HepG2 (cell line): ENCODE data around the gene NECAB2. TPM values are rescaled to one million over a fixed set of nuclear protein-coding genes. Genes with fewer than 3 reads are reported as not detected.

Experiments used
- ATAC-seq: fragments of 200-7000 bp; cut with Tn5 transposase; 3 replicates; pipeline ENCODE4 v1.9.1; 2020; ENCODE audit warnings: mild to moderate bottlenecking, moderate library complexity
- BruUV-seq: library from RNA; stranded (reverse); fragments of 400-500 nt; replicated peaks from 2 replicates; lab custom pipeline; 2021; lab: Mats Ljungman, UMichigan
- CTCF ChIA-PET: fragments of 300-600 bp; formaldehyde crosslinking; extraction: SDS; loops from one replicate; lab custom pipeline; 2021; ENCODE audit warnings: low total read pairs, inconsistent platforms, low intra/inter-chr PET ratio; lab: Yijun Ruan, JAX
- POLR2A ChIA-PET: fragments of 350-600 bp; sonication (Branson Sonifier 250); formaldehyde crosslinking; loops from one replicate; lab custom pipeline; 2020; ENCODE audit warnings: antibody characterized with exemption, inconsistent platforms; lab: Yijun Ruan, JAX
- DNase-seq: peaks from one replicate; pipeline ENCODE4 v3.0.0-alpha.2; 2015; ENCODE audit warnings: low spot score
- FAIRE-seq: peaks from 3 replicates; lab custom pipeline; 2011; peaks lifted over from hg19 to GRCh38; lab: Jason Lieb, UNC
- H2AFZ ChIP-seq: one replicate; pipeline ENCODE4 v1.6.1; 2011; ENCODE audit warnings: low read length, inconsistent platforms
- H3K27ac ChIP-seq: fragments of 300-600 bp; 3 replicates; pipeline ENCODE4 v1.8.0; 2011; ENCODE audit warnings: mixed run types, mild to moderate bottlenecking, mixed read lengths, low read length, inconsistent platforms; ENCODE audit not compliant: insufficient read depth; ENCODE audit errors: extremely low read length
- H3K27me3 ChIP-seq, 2 experiments: fragments of 200-600 bp in 1 of 2; 2 replicates in 1 of 2; 3 replicates in 1 of 2; pipeline versions ENCODE4 v1.6.0 to v1.8.0; 2011; ENCODE audit warnings: low read length in 2 of 2, mild to moderate bottlenecking in 2 of 2, moderate library complexity in 2 of 2, inconsistent platforms in 1 of 2; ENCODE audit not compliant: insufficient read depth in 2 of 2, control insufficient read depth in 1 of 2
- H3K36me3 ChIP-seq, 2 experiments: fragments of 200-600 bp in 1 of 2; replicated peaks in 1 of 2; 2 replicates in 1 of 2; 3 replicates in 1 of 2; pipeline versions ENCODE4 v1.5.1 to v1.8.0; 2011; ENCODE audit warnings: low read length in 2 of 2, inconsistent platforms in 1 of 2; ENCODE audit not compliant: insufficient read depth in 2 of 2, control insufficient read depth in 1 of 2
- H3K4me1 ChIP-seq: 2 replicates; pipeline ENCODE4 v1.5.1; 2012; ENCODE audit warnings: low read length, inconsistent platforms; ENCODE audit not compliant: insufficient read depth
- H3K4me2 ChIP-seq: 2 replicates; pipeline ENCODE4 v1.6.0; 2011; ENCODE audit warnings: low read depth, low read length, inconsistent platforms
- H3K4me3 ChIP-seq, 3 experiments: fragments of 200-600 bp in 1 of 3; sonication (generic), shearing (Covaris generic) in 1 of 3; replicated peaks in 1 of 3; 2 replicates each; pipeline ENCODE4 v1.5.1; 2011 to 2016; ENCODE audit warnings: low read length in 3 of 3, inconsistent platforms in 2 of 3, low read depth in 2 of 3, mild to moderate bottlenecking in 2 of 3, control low read depth in 1 of 3, mixed read lengths in 1 of 3; ENCODE audit not compliant: insufficient read depth in 1 of 3
- H3K79me2 ChIP-seq: one replicate; pipeline ENCODE4 v1.6.1; 2011; ENCODE audit warnings: low read length, inconsistent platforms; ENCODE audit not compliant: insufficient read depth
- H3K9ac ChIP-seq: 2 replicates; pipeline ENCODE4 v1.6.0; 2011; ENCODE audit warnings: mild to moderate bottlenecking, low read depth, low read length, inconsistent platforms; ENCODE audit not compliant: insufficient read depth
- H3K9me3 ChIP-seq: 2 replicates; pipeline ENCODE4 v1.5.1; 2012; ENCODE audit warnings: mild to moderate bottlenecking, low read length
- H4K20me1 ChIP-seq: 2 replicates; pipeline ENCODE4 v1.6.0; 2011; ENCODE audit warnings: inconsistent platforms, mild to moderate bottlenecking, low read length, moderate library complexity; ENCODE audit not compliant: insufficient read depth
- ARHGAP35 ChIP-seq: sonication (generic); formaldehyde crosslinking; IDR thresholded peaks from 2 replicates; pipeline ENCODE4 v1.9.0; 2022; ENCODE audit warnings: mild to moderate bottlenecking, inconsistent platforms, moderate library complexity, missing genetic modification reagents, borderline replicate concordance
- ATF5 ChIP-seq: sonication (generic); formaldehyde crosslinking; IDR thresholded peaks from 2 replicates; pipeline ENCODE4 v1.4.0; 2020; ENCODE audit warnings: mild to moderate bottlenecking, low read depth, missing genetic modification reagents
- RBAK ChIP-seq: sonication (generic); formaldehyde crosslinking; IDR thresholded peaks from 2 replicates; pipeline ENCODE4 v1.5.1; 2020; ENCODE audit warnings: mild to moderate bottlenecking, missing genetic modification reagents
- RFX3 ChIP-seq: IDR thresholded peaks from 2 replicates; pipeline ENCODE4 v1.6.1; 2016; ENCODE audit warnings: missing biosample characterization, missing genetic modification reagents
- TRIM22 ChIP-seq: fragments of 450-650 bp; IDR thresholded peaks from 2 replicates; pipeline ENCODE4 v1.6.1; 2017
- ZBTB7B ChIP-seq: sonication (generic); formaldehyde crosslinking; IDR thresholded peaks from 2 replicates; pipeline ENCODE4 v1.4.0; 2020; ENCODE audit warnings: missing genetic modification reagents
- ZEB1 ChIP-seq: IDR thresholded peaks from 2 replicates; pipeline ENCODE4 v1.6.1; 2012; ENCODE audit warnings: mild to moderate bottlenecking, low read depth, inconsistent platforms; ENCODE audit not compliant: insufficient replicate concordance
- ZNF225 ChIP-seq: sonication (generic); formaldehyde crosslinking; IDR thresholded peaks from 2 replicates; pipeline ENCODE4 v1.4.0; 2020; ENCODE audit warnings: mild to moderate bottlenecking, missing genetic modification reagents
- ZNF430 ChIP-seq: sonication (generic); formaldehyde crosslinking; IDR thresholded peaks from 2 replicates; pipeline ENCODE4 v1.9.0; 2021; ENCODE audit warnings: mild to moderate bottlenecking, missing genetic modification reagents
- ZNF510 ChIP-seq: sonication (generic); formaldehyde crosslinking; IDR thresholded peaks from 2 replicates; pipeline ENCODE4 v1.4.0; 2020; ENCODE audit warnings: low read depth, mild to moderate bottlenecking, missing genetic modification reagents
- ZNF572 ChIP-seq: sonication (generic); formaldehyde crosslinking; IDR thresholded peaks from 2 replicates; pipeline ENCODE4 v1.5.1; 2020; ENCODE audit warnings: mild to moderate bottlenecking, missing genetic modification reagents
- ZNF652 ChIP-seq: IDR thresholded peaks from 2 replicates; pipeline ENCODE4 v1.6.1; 2016; ENCODE audit warnings: low read depth, borderline replicate concordance
- ZNF672 ChIP-seq: sonication (generic); formaldehyde crosslinking; IDR thresholded peaks from 2 replicates; pipeline ENCODE4 v1.8.1; 2022; ENCODE audit warnings: missing genetic modification reagents
- ZNF777 ChIP-seq: sonication (generic); formaldehyde crosslinking; IDR thresholded peaks from 2 replicates; pipeline ENCODE4 v1.4.0; 2020; ENCODE audit warnings: missing genetic modification reagents
- ZUFSP ChIP-seq: sonication (generic); formaldehyde crosslinking; IDR thresholded peaks from 2 replicates; pipeline ENCODE4 v1.9.0; 2021; ENCODE audit warnings: missing genetic modification reagents, mild to moderate bottlenecking, borderline replicate concordance
- WGBS: methylation state at CpG from one replicate; pipeline ENCODE4 v1.1.6; 2017; ENCODE audit warnings: low lambda C conversion rate; 5-methylcytosine and 5-hydroxymethylcytosine counted together
- in situ Hi-C: cut with HindIII; loops from 2 replicates; pipeline ENCODE4 v1.10.0; 2017; ENCODE audit warnings: low pct_unique_long_range_greater_than_20kb; ENCODE audit not compliant: extremely low pct_ligation_motif_present
- intact Hi-C: fragments of 100-400 bp; cut with micrococcal nuclease; formaldehyde crosslinking; loops from one replicate; pipeline ENCODE4 v1.10.0; 2022; ENCODE audit not compliant: unreplicated experiment
- polyA plus RNA-seq, 8 experiments: library from polyadenylated mRNA; depleted of rRNA in 3 of 8; stranded (reverse) in 7 of 8; unstranded in 1 of 8; fragments of >200 nt; fragmentation: Illumina TruSeq in 4 of 8; extraction: Trizol in 4 of 8; gene quantifications; 2 replicates each; pipeline versions ENCODE4 v1.2.1 to v1.2.3, GENCODE V29; 2011 to 2016; ENCODE audit warnings: low read depth in 4 of 8, missing spikeins in 1 of 8, mixed read lengths in 1 of 8; ENCODE audit not compliant: insufficient read depth in 1 of 8
- total RNA-seq, 5 experiments: library from RNA; depleted of rRNA; stranded (reverse); fragments of >200 nt; fragmentation: Illumina TruSeq; extraction: Trizol; gene quantifications; 2 replicates each; pipeline ENCODE4 v1.2.3, GENCODE V29; 2016; ENCODE audit warnings: low read depth in 1 of 5
- TF ChIP-seq, protein P1 (sequence below): sonication (generic); formaldehyde crosslinking; IDR thresholded peaks from 2 replicates; pipeline ENCODE4 v1.8.0; 2022; ENCODE audit warnings: mild to moderate bottlenecking, missing genetic modification reagents, moderate library complexity
- TF ChIP-seq, protein P2 (sequence below): sonication (generic); formaldehyde crosslinking; IDR thresholded peaks from 2 replicates; pipeline ENCODE4 v1.4.0; 2020; ENCODE audit warnings: missing genetic modification reagents
- TF ChIP-seq, protein P3 (sequence below): IDR thresholded peaks from 2 replicates; pipeline ENCODE4 v1.6.1; 2018; ENCODE audit warnings: missing genetic modification reagents

NECAB2 gene
- total and polyA plus RNA-seq, 2 of the 13 experiments (the other 11 are each of a cell fraction or from before 2014, with no cell fraction given) = 0.21 to 0.49 TPM

GRCh38 chr16:84003038-84003437 lies 35.0 kb downstream of the NECAB2 start:
- peaks cover 14 to 63% of the 10 kb centered on the region in 2 experiments for H3K27me3 ChIP-seq
- no TSS peak for BruUV-seq
- POLR2A ChIA-PET = no interaction called here
- no peaks in the 10 kb centered on the region for H3K36me3 ChIP-seq
- H2AFZ ChIP-seq = no peak overlapping the region
- no peaks in the 10 kb centered on the region for H4K20me1 ChIP-seq
- H3K4me3 ChIP-seq = no peak overlapping the region
- no peak overlapping the region for H3K9ac ChIP-seq
- no peak overlapping the region for H3K27ac ChIP-seq
- H3K4me2 ChIP-seq = no peak overlapping the region
- WGBS = 33% methylated on average over 11 of the region's 12 CpGs
- CTCF ChIA-PET = no interaction called here
- no peak for DNase-seq
- peak; percentile 6; the same call in 1 of the 3 replicates for ATAC-seq
- intact Hi-C loops = no loop called here
- no peaks in the 10 kb centered on the region for H3K79me2 ChIP-seq
- no peaks in the 10 kb centered on the region for H3K9me3 ChIP-seq
- in situ Hi-C loops = no loop called here
- no peaks in the 10 kb centered on the region for H3K4me1 ChIP-seq
- FAIRE-seq = no peak
- TF ChIP-seq ATF5 (CRISPR knock-in tag) (no peak), TRIM22 (no peak), ZNF777 (CRISPR knock-in tag) (no peak), ZEB1 (no peak), ZNF510 (CRISPR knock-in tag) (no peak), ZNF652 (CRISPR knock-in tag) (no peak), RBAK (no peak), RFX3 (CRISPR knock-in tag) (no peak), ZNF672 (no peak), ZNF572 (CRISPR knock-in tag) (no peak), ZUFSP (CRISPR knock-in tag) (no peak), ZBTB7B (CRISPR knock-in tag) (no peak), ZNF225 (CRISPR knock-in tag) (no peak), ARHGAP35 (no peak), ZNF430 (CRISPR knock-in tag) (no peak)
- TF ChIP-seq, protein P1, sequence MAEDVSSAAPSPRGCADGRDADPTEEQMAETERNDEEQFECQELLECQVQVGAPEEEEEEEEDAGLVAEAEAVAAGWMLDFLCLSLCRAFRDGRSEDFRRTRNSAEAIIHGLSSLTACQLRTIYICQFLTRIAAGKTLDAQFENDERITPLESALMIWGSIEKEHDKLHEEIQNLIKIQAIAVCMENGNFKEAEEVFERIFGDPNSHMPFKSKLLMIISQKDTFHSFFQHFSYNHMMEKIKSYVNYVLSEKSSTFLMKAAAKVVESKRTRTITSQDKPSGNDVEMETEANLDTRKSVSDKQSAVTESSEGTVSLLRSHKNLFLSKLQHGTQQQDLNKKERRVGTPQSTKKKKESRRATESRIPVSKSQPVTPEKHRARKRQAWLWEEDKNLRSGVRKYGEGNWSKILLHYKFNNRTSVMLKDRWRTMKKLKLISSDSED = no peak
- TF ChIP-seq, protein P2, sequence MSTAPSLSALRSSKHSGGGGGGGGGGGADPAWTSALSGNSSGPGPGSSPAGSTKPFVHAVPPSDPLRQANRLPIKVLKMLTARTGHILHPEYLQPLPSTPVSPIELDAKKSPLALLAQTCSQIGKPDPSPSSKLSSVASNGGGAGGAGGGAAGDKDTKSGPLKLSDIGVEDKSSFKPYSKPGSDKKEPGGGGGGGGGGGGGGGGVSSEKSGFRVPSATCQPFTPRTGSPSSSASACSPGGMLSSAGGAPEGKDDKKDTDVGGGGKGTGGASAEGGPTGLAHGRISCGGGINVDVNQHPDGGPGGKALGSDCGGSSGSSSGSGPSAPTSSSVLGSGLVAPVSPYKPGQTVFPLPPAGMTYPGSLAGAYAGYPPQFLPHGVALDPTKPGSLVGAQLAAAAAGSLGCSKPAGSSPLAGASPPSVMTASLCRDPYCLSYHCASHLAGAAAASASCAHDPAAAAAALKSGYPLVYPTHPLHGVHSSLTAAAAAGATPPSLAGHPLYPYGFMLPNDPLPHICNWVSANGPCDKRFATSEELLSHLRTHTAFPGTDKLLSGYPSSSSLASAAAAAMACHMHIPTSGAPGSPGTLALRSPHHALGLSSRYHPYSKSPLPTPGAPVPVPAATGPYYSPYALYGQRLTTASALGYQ (CRISPR knock-in tag) = no peak
- TF ChIP-seq, protein P3, sequence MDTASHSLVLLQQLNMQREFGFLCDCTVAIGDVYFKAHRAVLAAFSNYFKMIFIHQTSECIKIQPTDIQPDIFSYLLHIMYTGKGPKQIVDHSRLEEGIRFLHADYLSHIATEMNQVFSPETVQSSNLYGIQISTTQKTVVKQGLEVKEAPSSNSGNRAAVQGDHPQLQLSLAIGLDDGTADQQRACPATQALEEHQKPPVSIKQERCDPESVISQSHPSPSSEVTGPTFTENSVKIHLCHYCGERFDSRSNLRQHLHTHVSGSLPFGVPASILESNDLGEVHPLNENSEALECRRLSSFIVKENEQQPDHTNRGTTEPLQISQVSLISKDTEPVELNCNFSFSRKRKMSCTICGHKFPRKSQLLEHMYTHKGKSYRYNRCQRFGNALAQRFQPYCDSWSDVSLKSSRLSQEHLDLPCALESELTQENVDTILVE (CRISPR knock-in tag) = no peak
